Smooth muscle cell of the coronary artery (primary cell): Measurements from ENCODE around the gene GSTM2. TPM values are rescaled to one million over a fixed set of nuclear protein-coding genes. Genes with fewer than 3 reads are reported as not detected.

ENCODE experiments used
- total RNA-seq: library from RNA; depleted of rRNA; stranded (reverse); fragments of >200 nt; gene quantifications from 2 replicates; pipeline ENCODE4 v1.2.3, GENCODE V29; 2014; ENCODE audit warnings: low replicate concordance

GSTM2 gene
- total RNA-seq = 8.0 and 15.0 TPM in 2 replicates

GRCh38 chr1:109667452-109668122, at the start of gene GSTM2:
GSTM2 (plus strand) TSS chr1:109668057; CDS start chr1:109668116, 59 bp downstream.

GRCh38 chr1:109619576-109620400, 48.1 kb upstream of the GSTM2 start, which contains the start of the genes AMPD2 and GNAT2:
AMPD2 (plus strand) TSS chr1:109619837; CDS start chr1:109621176, 1,339 bp downstream.
GNAT2 (minus strand) TSS chr1:109619616; CDS start chr1:109612870, 6,746 bp downstream.

GRCh38 chr1:109655615-109656519, 12.0 kb upstream of the GSTM2 start, which contains the start of gene GSTM4:
GSTM4 (plus strand) TSS chr1:109656099; CDS start chr1:109656390, 291 bp downstream.

GRCh38 chr1:109687641-109688499, 20.0 kb downstream of the GSTM2 start, which contains the start of gene GSTM1:
GSTM1 (plus strand) TSS chr1:109687817; CDS start chr1:109687874, 57 bp downstream.

GRCh38 chr1:109711593-109712320, 43.9 kb downstream of the GSTM2 start, which contains the start of gene GSTM5:
GSTM5 (plus strand) TSS chr1:109712251; CDS start chr1:109712313, 62 bp downstream.

Other genes starting within 250 kb of the GSTM2 start
- 49.5 and 49.8 TPM in 2 replicates for gene PSMA5, start 241.6 kb upstream of the GSTM2 start, total RNA-seq
- gene SYPL2, start 201.5 kb upstream of the GSTM2 start, total RNA-seq = 1.8 TPM in 1 of 2 replicates, not detected in the other
- gene ATXN7L2, start 184.2 kb upstream of the GSTM2 start, total RNA-seq = 0.90 and 2.0 TPM in 2 replicates
- 3.2 and 4.3 TPM in 2 replicates for gene CYB561D1, start 174.0 kb upstream of the GSTM2 start, total RNA-seq
- gene AMIGO1, start 158.3 kb upstream of the GSTM2 start, total RNA-seq = 0.15 and 2.1 TPM in 2 replicates
- not detected in 2 replicates for gene GPR61, start 128.2 kb upstream of the GSTM2 start, total RNA-seq
- gene GNAI3, start 119.4 kb upstream of the GSTM2 start, total RNA-seq = 13.0 and 13.8 TPM in 2 replicates
- gene GNAT2, start 48.4 kb upstream of the GSTM2 start, total RNA-seq = 0.38 TPM in 1 of 2 replicates, not detected in the other
- gene AMPD2, start 48.2 kb upstream of the GSTM2 start, total RNA-seq = 65.4 and 69.8 TPM in 2 replicates
- 5.7 and 9.9 TPM in 2 replicates for gene GSTM4, start 12.0 kb upstream of the GSTM2 start, total RNA-seq
- gene GSTM1, start 19.8 kb downstream of the GSTM2 start, total RNA-seq = 6.1 and 8.8 TPM in 2 replicates
- gene GSTM5, start 44.2 kb downstream of the GSTM2 start, total RNA-seq = 0.60 and 9.0 TPM in 2 replicates
- gene GSTM3, start 73.0 kb downstream of the GSTM2 start, total RNA-seq = 37.6 and 107 TPM in 2 replicates
- not detected in 2 replicates for gene EPS8L3, start 95.9 kb downstream of the GSTM2 start, total RNA-seq
- gene CSF1, start 242.8 kb downstream of the GSTM2 start, total RNA-seq = 13.6 and 60.3 TPM in 2 replicates